ENCODE measurements around the gene ITGA11. TPM values are rescaled to one million over a fixed set of nuclear protein-coding genes. Genes with fewer than 3 reads are reported as not detected.

The ITGA11 gene
- total and polyA plus RNA-seq, 2 of the 4 experiments (the other 2 are of a cell fraction) = 4.1 to 6.6 TPM

DNA sequence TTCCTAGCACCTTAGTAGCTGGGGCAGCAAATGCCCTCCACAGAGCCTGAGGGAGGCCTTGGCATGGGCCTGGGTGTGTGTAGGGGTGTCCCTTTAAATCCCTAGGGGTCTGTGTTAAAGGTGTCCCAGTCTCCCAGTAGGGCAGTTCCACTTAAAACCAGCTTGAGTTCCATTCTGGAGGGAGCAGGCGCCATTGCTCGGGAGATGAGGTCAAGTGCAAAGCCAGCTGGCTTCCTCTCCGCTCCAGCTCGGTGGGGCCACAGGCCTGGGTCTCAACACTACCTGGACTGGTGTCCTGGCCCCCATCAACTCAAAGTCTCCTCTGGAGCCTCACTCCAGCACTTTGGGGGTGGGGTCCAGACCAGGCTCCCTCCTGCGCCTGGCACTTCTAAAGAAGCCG, 129.2 kb downstream of the ITGA11 start:
- WGBS, 2 experiments (ENCODE audit: extremely low coverage in 2 of 2, insufficient read length in 1 of 2) = 95% methylated on average over 6 of the region's 6 CpGs; no CpG with 5 or more reads in 1 of the 2 experiments
- no peak overlapping the region for H4K5ac ChIP-seq (ENCODE audit: low read depth, low read length)
- H4K8ac ChIP-seq (ENCODE audit: low read depth in 2 of 2, low read length in 2 of 2) = no peak overlapping the region
- H3K4me2 ChIP-seq (ENCODE audit: low read depth, low read length) = no peak overlapping the region
- intact Hi-C loops (cut with micrococcal nuclease) (loop anchor here (10.0 kb wide), 1 partner anchor 512 kb away; no protein-coding TSS in a partner anchor), dilution Hi-C loops (cut with HindIII; ENCODE audit: low sequenced_read_pairs, unreplicated experiment) (no loop called here), in situ Hi-C loops (cut with MboI; ENCODE audit: low sequenced_read_pairs) (loop anchor here (5.0 to 10.0 kb wide), 2 partner anchors 250 to 572 kb away; no protein-coding TSS in a partner anchor)
- H4K91ac ChIP-seq (ENCODE audit: insufficient read depth, low read depth, low read length) = no peak overlapping the region
- no peak overlapping the region for H2AK5ac ChIP-seq (ENCODE audit: low read depth, low read length)
- no peak overlapping the region for H3K4ac ChIP-seq (ENCODE audit: low read depth, low read length)
- H2AFZ ChIP-seq (replicated peaks; ENCODE audit: low read length, poor library complexity) = no peak overlapping the region
- BruUV-seq (replicated peaks) = no TSS peak
- no peak overlapping the region for H2BK20ac ChIP-seq (ENCODE audit: low read depth, low read length)
- H3K23ac ChIP-seq (ENCODE audit: low read depth, low read length) = no peak overlapping the region
- no peak overlapping the region for H3K56ac ChIP-seq (ENCODE audit: extremely low read depth, insufficient read depth, low read length)
- peaks cover 5% of the 10 kb centered on the region; the same call in 1 of the 2 replicates for H3K9me1 ChIP-seq (ENCODE audit: insufficient read depth, low read length)
- H3K9ac ChIP-seq (ENCODE audit: low read depth, low read length) = no peak overlapping the region
- no peak overlapping the region for H2BK120ac ChIP-seq (ENCODE audit: low read depth, low read length)
- ChIA-PET POLR2A (ENCODE audit: unreplicated experiment) (no interaction called here), CTCF (no interaction called here)
- no peak overlapping the region for H3K18ac ChIP-seq (ENCODE audit: low read depth, low read length)
- no peak for TF ChIP-seq BHLHE40 (IDR thresholded peaks at IDR 0.05; ENCODE audit: low read depth, low read length)
- TF ChIP-seq MAFK (IDR thresholded peaks at IDR 0.05; ENCODE audit: low read depth, low read length) = no peak
- no peak for TF ChIP-seq FOS (IDR thresholded peaks at IDR 0.05; ENCODE audit: low read depth, low read length)
- no peak for TF ChIP-seq MAZ (IDR thresholded peaks at IDR 0.05; ENCODE audit: borderline replicate concordance, low read depth, low read length)
- no peak for TF ChIP-seq RAD21 (IDR thresholded peaks at IDR 0.05; ENCODE audit: low read length)
- no peak for TF ChIP-seq CHD1 (IDR thresholded peaks at IDR 0.05; ENCODE audit: low read depth, low read length)
- TF ChIP-seq CEBPB (IDR thresholded peaks at IDR 0.05; ENCODE audit: low read depth, low read length) = no peak
- no peak for TF ChIP-seq RFX5 (IDR thresholded peaks at IDR 0.05; ENCODE audit: low read depth, low read length)
- no peak for TF ChIP-seq RCOR1 (IDR thresholded peaks at IDR 0.05; ENCODE audit: insufficient replicate concordance, low read length)
- TF ChIP-seq POLR2A (IDR thresholded peaks at IDR 0.05; ENCODE audit: low read depth, low read length) = no peak
- TF ChIP-seq NFE2L2 (IDR thresholded peaks at IDR 0.05; ENCODE audit: low read depth, low read length) = no peak
- TF ChIP-seq, protein P1, sequence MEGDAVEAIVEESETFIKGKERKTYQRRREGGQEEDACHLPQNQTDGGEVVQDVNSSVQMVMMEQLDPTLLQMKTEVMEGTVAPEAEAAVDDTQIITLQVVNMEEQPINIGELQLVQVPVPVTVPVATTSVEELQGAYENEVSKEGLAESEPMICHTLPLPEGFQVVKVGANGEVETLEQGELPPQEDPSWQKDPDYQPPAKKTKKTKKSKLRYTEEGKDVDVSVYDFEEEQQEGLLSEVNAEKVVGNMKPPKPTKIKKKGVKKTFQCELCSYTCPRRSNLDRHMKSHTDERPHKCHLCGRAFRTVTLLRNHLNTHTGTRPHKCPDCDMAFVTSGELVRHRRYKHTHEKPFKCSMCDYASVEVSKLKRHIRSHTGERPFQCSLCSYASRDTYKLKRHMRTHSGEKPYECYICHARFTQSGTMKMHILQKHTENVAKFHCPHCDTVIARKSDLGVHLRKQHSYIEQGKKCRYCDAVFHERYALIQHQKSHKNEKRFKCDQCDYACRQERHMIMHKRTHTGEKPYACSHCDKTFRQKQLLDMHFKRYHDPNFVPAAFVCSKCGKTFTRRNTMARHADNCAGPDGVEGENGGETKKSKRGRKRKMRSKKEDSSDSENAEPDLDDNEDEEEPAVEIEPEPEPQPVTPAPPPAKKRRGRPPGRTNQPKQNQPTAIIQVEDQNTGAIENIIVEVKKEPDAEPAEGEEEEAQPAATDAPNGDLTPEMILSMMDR (conservative IDR thresholded peaks at IDR 0.05; ENCODE audit: low read depth, low read length) = no peak
- TF ChIP-seq, protein P2, sequence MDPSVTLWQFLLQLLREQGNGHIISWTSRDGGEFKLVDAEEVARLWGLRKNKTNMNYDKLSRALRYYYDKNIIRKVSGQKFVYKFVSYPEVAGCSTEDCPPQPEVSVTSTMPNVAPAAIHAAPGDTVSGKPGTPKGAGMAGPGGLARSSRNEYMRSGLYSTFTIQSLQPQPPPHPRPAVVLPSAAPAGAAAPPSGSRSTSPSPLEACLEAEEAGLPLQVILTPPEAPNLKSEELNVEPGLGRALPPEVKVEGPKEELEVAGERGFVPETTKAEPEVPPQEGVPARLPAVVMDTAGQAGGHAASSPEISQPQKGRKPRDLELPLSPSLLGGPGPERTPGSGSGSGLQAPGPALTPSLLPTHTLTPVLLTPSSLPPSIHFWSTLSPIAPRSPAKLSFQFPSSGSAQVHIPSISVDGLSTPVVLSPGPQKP (IDR thresholded peaks at IDR 0.05; ENCODE audit: borderline replicate concordance, low read depth, low read length) = no peak
- TF ChIP-seq, protein P3, sequence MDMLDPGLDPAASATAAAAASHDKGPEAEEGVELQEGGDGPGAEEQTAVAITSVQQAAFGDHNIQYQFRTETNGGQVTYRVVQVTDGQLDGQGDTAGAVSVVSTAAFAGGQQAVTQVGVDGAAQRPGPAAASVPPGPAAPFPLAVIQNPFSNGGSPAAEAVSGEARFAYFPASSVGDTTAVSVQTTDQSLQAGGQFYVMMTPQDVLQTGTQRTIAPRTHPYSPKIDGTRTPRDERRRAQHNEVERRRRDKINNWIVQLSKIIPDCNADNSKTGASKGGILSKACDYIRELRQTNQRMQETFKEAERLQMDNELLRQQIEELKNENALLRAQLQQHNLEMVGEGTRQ (IDR thresholded peaks at IDR 0.05; ENCODE audit: low read depth, low read length) = no peak
- no peak for TF ChIP-seq SMC3 (IDR thresholded peaks at IDR 0.05; ENCODE audit: low read depth, low read length)
- no peak for TF ChIP-seq MXI1 (IDR thresholded peaks at IDR 0.05; ENCODE audit: borderline replicate concordance, low read depth, low read length)
- DNase-seq = no peak
- H4K20me1 ChIP-seq (ENCODE audit: insufficient read depth, low read length) = no peaks in the 10 kb centered on the region
- H3K27ac ChIP-seq (ENCODE audit: insufficient read depth, low read length) = no peak overlapping the region
- H3K36me3 ChIP-seq (ENCODE audit: control insufficient read depth, insufficient read depth, low read length) = peaks cover 12% of the 10 kb centered on the region
- H3K27me3 ChIP-seq (ENCODE audit: control insufficient read depth, insufficient read depth, low read length) = no peaks in the 10 kb centered on the region
- no peak overlapping the region for H2AK9ac ChIP-seq (replicated peaks; ENCODE audit: low read depth, low read length, poor library complexity)
- H2BK15ac ChIP-seq (ENCODE audit: low read depth, low read length) = no peak overlapping the region
- peaks cover 8% of the 10 kb centered on the region for H3K4me1 ChIP-seq (ENCODE audit: control insufficient read depth, insufficient read depth, low read length)
- H3K14ac ChIP-seq (replicated peaks; ENCODE audit: low read depth, low read length) = no peak overlapping the region
- ATAC-seq (ENCODE audit: low read depth) = no peak
- no peak overlapping the region for H2BK5ac ChIP-seq (ENCODE audit: low read depth, low read length, poor library complexity, severe bottlenecking)
- peaks cover 4 to 11% of the 10 kb centered on the region in 2 experiments for H3K79me1 ChIP-seq (ENCODE audit: low read depth in 1 of 2, low read length in 2 of 2)
- no peaks in the 10 kb centered on the region for H3K9me3 ChIP-seq (ENCODE audit: control insufficient read depth, insufficient read depth, low read length)
- H3K4me3 ChIP-seq (ENCODE audit: insufficient read depth, low read depth, low read length) = no peak overlapping the region

Measured in IMR-90 (cell line).